ENCODE data around the gene ZNF124. TPM values are rescaled to one million over a fixed set of nuclear protein-coding genes. Genes with fewer than 3 reads are reported as not detected.

ZNF124 gene
- 48.6 and 91.5 TPM in 2 replicates for total RNA-seq

DNA sequence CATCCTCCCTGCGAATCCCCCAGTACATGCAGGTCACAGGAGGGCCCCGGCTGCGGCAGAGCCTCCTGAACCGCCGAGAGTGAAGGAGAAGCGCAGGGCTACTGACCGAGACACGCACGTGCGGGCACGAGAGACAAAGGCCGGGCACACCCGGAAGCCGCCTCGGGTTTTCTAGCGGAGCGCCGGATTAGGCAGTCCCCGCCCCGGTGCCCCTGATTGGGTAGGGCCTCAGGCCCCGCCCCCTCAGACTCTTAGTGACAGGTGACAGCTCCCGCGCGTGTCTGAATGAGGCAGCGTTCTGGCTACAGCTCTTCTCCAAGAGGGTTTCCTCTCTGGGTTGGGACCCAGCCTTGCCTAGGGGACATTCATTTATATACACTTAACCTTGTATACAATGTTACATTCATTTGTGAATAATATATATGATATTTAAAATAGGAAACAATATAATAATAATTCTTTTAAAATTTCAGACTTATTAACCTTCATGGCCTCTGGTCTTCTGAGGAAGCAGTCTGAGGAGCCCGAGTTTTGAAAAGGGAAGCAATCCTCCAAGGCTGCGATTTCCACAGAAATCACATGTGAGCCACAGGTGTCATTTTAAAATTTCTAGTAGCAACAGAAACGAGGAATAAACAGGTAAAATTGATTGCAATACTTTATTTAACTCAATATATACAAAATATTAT lies at the start of gene ZNF124:
Gene ZNF124, minus strand, starts transcription at position 146 of the 689 bp plus-strand sequence. Its CDS starts 143 bp downstream, at position 3.

Other genes starting within 250 kb of the ZNF124 start
- gene AHCTF1, start 240.1 kb downstream of the ZNF124 start, total RNA-seq: 27.9 and 48.6 TPM in 2 replicates
- 0.59 and 1.7 TPM in 2 replicates for gene ZNF695, start 164.0 kb downstream of the ZNF124 start, total RNA-seq
- 1.8 and 2.2 TPM in 2 replicates for gene ZNF670, start 93.2 kb downstream of the ZNF124 start, total RNA-seq
- gene ZNF669, start 67.7 kb downstream of the ZNF124 start, total RNA-seq: 6.0 and 12.8 TPM in 2 replicates
- gene VN1R5, start 84.1 kb upstream of the ZNF124 start, total RNA-seq: not detected in 2 replicates
- gene ZNF496, start 159.8 kb upstream of the ZNF124 start, total RNA-seq: 12.8 and 19.7 TPM in 2 replicates
- 0.78 and 2.4 TPM in 2 replicates for gene NLRP3, start 244.2 kb upstream of the ZNF124 start, total RNA-seq

Data from smooth muscle cell of the umbilical artery (primary cell).